GM18868 (cell line): ENCODE results near the gene CNRIP1.
"Not testable (repeated sequence)": the region's sequence is repeated elsewhere in the genome, so short reads cannot be mapped to it uniquely, and the experiment has no call there.

Experiments used
- ATAC-seq: cut with Tn5 transposase; IDR thresholded peaks from one replicate; pipeline ENCODE4 v1.9.1; 2021; ENCODE audit warnings: mild to moderate bottlenecking, moderate library complexity; ENCODE audit not compliant: unreplicated experiment

CNRIP1 gene, protein sequence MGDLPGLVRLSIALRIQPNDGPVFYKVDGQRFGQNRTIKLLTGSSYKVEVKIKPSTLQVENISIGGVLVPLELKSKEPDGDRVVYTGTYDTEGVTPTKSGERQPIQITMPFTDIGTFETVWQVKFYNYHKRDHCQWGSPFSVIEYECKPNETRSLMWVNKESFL

GRCh38 chr2:68319398-68320117 is at the start of gene CNRIP1:
Gene CNRIP1, minus strand, starts transcription at chr2:68319949. Its CDS starts 549 bp downstream, at chr2:68319400.
- no peak for ATAC-seq

- ATAC-seq = no peak
Observed at GRCh38 chr2:68369337-68369734, 49.6 kb upstream of the CNRIP1 start.

GRCh38 chr2:68368654-68369336 is 49.0 kb upstream of the CNRIP1 start:
- no peak for ATAC-seq

DNA sequence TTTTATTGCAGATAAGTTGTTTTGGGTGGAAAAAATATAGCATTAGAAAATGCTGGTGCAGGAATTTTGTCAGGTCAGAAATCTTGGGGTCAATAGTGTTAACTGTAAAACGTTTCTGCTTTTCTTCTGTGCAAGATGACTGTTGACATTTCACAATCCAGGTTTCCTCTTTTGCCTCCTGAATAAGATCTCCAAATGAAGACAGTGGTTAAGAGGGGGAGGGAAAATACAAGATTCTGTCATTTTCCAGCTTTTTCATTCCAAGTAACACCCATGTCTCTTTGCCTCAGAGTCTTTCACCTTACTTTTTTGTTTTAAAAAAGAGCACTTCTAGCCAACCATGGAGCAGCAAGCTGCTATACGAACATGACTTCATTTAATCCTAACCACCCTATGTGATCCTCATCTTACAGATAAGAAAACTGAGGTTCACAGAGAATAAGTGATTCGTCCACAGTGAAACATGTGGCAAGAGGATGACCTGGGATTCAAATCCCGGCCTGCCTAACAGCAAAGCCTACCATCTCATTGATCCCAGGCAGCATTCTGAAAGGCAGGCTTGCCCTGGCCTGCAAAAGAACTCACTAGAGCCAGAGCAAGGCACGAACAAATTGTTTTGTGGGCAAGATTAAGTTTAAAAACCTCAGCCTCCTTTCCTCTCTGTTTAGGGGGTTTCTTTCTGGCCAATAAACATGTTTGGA is 48.4 kb upstream of the CNRIP1 start:
- ATAC-seq = no peak

- ATAC-seq = peak; percentile 48
Observed at GRCh38 chr2:68366083-68366560, 46.4 kb upstream of the CNRIP1 start.

- peak; percentile 46 for ATAC-seq
Observed at GRCh38 chr2:68365087-68365486, 45.3 kb upstream of the CNRIP1 start, which contains the start of gene PLEK. Gene PLEK, plus strand, starts transcription at chr2:68365282. Its CDS starts 70 bp downstream, at chr2:68365352.

DNA sequence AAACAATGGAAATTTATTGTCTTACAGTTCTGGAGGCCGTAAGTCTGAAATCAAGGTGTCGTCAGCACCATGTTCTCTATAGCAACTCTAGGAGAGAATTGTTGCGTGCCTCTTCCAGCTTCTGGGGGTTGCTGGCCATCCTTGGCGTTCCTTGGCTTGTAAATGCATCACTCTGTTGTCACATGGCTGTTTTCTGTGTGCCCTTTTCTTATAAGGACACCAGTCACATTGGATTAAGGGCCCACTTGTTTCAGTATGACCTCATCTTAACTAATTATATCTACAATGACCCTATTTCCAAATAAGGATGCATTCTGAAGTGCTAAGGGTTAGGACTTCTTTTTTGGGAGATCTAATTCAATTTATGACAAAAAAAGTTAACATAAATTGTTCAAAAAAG is 44.0 kb upstream of the CNRIP1 start:
- no peak for ATAC-seq

- no peak for ATAC-seq
Observed at GRCh38 chr2:68362749-68363148, 43.0 kb upstream of the CNRIP1 start.

DNA sequence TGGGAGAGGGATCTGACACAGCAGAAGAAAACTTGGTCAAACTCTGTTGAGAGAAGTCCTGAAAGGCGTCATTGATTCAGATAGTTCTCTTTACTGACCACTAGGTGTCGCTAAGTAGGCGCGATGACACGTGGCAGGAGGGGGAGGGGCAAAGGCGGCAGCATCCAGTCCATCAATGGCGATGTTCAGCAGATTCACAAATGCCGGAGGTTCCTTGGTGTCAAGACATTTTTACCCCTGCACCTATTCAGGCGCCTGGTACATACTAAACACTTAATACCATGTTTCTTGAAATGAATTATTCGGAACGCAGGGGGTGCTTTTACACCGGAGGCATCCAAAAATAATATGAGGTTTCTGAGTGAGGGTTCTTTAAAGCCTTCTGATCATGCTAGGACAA is 42.3 kb upstream of the CNRIP1 start:
- ATAC-seq = peak; percentile 38

- ATAC-seq = no peak
Observed at GRCh38 chr2:68359889-68360288, 40.1 kb upstream of the CNRIP1 start.

DNA sequence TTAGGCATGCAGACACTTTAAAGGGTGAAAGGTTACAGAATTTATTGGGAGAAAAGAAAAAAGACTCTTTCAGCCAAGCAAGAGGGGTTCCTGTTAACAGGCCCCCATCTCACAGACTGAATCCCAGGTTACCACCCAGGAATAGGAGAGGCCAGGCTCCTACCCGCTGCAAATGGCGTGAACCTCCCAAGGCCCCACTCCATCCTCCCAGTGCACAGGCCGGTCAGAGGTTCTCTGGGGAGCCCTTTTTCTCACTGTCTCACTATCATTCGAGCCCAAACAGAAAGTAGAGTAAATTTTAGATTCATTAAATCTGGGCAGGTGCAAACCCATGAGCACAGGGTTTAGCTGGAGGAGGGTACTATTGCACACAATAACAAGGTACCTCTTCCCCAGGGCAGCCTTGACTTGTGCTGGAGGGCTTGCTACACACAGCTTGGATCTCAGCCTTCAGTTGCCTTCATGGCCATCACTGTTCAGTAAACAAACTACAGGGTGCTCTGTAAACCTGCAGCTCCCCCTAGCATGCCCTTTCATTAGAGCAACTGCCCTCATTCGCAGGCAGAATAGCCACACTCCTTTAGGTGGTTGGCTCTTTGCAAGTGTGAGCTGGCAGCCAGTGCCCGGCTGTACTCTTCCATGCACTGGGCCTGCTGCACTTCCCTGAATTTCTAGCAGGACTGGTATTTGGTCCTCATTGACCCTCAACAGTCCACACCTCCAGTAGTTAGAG is 38.0 kb upstream of the CNRIP1 start:
- peak; percentile 70 for ATAC-seq

- no peak for ATAC-seq
Observed at GRCh38 chr2:68356599-68357239, 37.0 kb upstream of the CNRIP1 start.

GRCh38 chr2:68352651-68353391 is 33.1 kb upstream of the CNRIP1 start:
- ATAC-seq = no peak

DNA sequence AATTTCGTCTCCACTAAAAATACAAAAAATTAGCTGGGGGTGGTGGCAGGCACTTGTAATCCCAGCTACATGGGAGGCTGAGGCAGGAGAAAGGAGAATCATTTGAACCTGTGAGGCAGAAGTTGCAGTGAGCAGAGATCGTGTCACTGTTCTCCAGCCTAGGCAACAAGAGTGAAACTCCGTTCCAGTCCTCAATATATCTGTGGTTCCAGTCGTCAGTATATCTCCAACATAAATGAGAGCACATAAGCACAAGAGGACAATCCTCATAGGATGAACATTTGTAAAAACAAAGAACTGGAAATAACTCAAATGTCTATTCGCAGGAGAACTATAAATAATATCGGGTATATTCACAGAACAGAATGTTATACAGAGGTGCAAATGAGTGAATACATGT is 32.2 kb upstream of the CNRIP1 start:
- ATAC-seq = no peak

- ATAC-seq = not testable (repeated sequence)
Observed at GRCh38 chr2:68349091-68349490, 29.3 kb upstream of the CNRIP1 start.

GRCh38 chr2:68345129-68345875 is 25.6 kb upstream of the CNRIP1 start:
- ATAC-seq = no peak

GRCh38 chr2:68344031-68344430 is 24.3 kb upstream of the CNRIP1 start:
- ATAC-seq = no peak

- ATAC-seq = no peak
Observed at GRCh38 chr2:68342470-68342869, 22.7 kb upstream of the CNRIP1 start.

DNA sequence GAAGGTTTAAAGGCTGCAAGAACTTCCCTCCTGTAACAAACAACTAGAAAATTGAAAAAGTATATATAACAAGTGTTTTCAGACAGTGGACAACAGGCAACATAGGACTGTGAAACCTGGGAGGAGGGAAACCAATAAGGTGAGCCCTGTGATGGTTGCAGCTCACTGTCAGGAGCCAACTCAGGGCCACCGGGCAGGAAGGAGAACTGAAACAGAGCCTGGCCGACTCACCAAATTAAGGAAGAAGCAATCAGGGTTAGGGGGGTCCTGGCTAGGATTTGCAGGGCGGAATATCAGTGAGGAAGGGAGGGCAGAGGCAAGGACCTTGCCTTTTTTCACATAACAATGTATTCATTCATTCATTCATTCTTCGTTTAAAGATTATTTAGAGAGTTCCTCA is 21.8 kb upstream of the CNRIP1 start:
- no peak for ATAC-seq
